LNCaP clone FGC (cell line): Measurements from ENCODE around the gene PCMT1.
"Not testable (repeated sequence)": the region's sequence is repeated elsewhere in the genome, so short reads cannot be mapped to it uniquely, and the experiment has no call there.

ENCODE experiments used
- DNase-seq: peaks from one replicate; pipeline ENCODE4 v3.0.0-alpha.2; 2011; ENCODE audit warnings: low read depth
- H3K4me3 ChIP-seq: 2 replicates; pipeline ENCODE4 v1.5.1; 2011; ENCODE audit warnings: mild to moderate bottlenecking, low read depth, low read length, control low read depth
- CTCF ChIP-seq: IDR thresholded peaks from 2 replicates; pipeline ENCODE4 v1.5.1; 2012; ENCODE audit warnings: mild to moderate bottlenecking; ENCODE audit not compliant: control insufficient read depth, insufficient read depth; ENCODE audit errors: extremely low read depth

The PCMT1 gene

GRCh38 chr6:149728499-149729234 is 20.9 kb upstream of the PCMT1 start:
- DNase-seq = no peak

GRCh38 chr6:149729824-149730223 is 19.7 kb upstream of the PCMT1 start:
- TF ChIP-seq CTCF = no peak
- no peak overlapping the region for H3K4me3 ChIP-seq
- DNase-seq = no peak

More at GRCh38 chr6:149728499-149729234, 20.9 kb upstream of the PCMT1 start:
- no peak overlapping the region for H3K4me3 ChIP-seq
- TF ChIP-seq CTCF = no peak

- DNase-seq = no peak
- TF ChIP-seq CTCF = no peak
- no peak overlapping the region for H3K4me3 ChIP-seq
Measured at GRCh38 chr6:149733089-149733720, 16.3 kb upstream of the PCMT1 start.

GRCh38 chr6:149734915-149735314 is 14.6 kb upstream of the PCMT1 start:
- no peak for DNase-seq
- TF ChIP-seq CTCF = no peak
- no peak overlapping the region for H3K4me3 ChIP-seq

- DNase-seq = not testable (repeated sequence)
- peak overlapping the region; percentile 75 for H3K4me3 ChIP-seq
Measured at GRCh38 chr6:149745252-149745651, 4.3 kb upstream of the PCMT1 start.

- peak; percentile 32; the same call in 1 of the 2 replicates for TF ChIP-seq CTCF
- peak; percentile 91 for DNase-seq
- H3K4me3 ChIP-seq = peak within 1 kb of the TSS; percentile 75
Measured at GRCh38 chr6:149746147-149746946, 3.2 kb upstream of the PCMT1 start, which contains the start of gene NUP43. Gene NUP43, minus strand, starts transcription at chr6:149746529. Its CDS starts 34 bp downstream, at chr6:149746495.

GRCh38 chr6:149749082-149749593 is 403 bp upstream of the PCMT1 start:
- H3K4me3 ChIP-seq = peak overlapping the region; percentile 96
- DNase-seq = not testable (repeated sequence)
